HG03521 (cell line): ENCODE measurements around the gene LETMD1.
"Not testable (repeated sequence)": the region's sequence is repeated elsewhere in the genome, so short reads cannot be mapped to it uniquely, and the experiment has no call there.

Experiments
- ATAC-seq: cut with Tn5 transposase; IDR thresholded peaks from one replicate; pipeline ENCODE4 v1.9.1; 2021; ENCODE audit warnings: mild to moderate bottlenecking, moderate library complexity; ENCODE audit not compliant: unreplicated experiment

LETMD1 gene

GRCh38 chr12:51047655-51048540 is at the start of gene LETMD1:
Gene LETMD1 (plus strand): TSS chr12:51048327. CDS start chr12:51048357, 30 bp downstream.
- ATAC-seq: peak; percentile 95

GRCh38 chr12:50999093-50999492 is 49.0 kb upstream of the LETMD1 start:
- ATAC-seq: no peak

DNA sequence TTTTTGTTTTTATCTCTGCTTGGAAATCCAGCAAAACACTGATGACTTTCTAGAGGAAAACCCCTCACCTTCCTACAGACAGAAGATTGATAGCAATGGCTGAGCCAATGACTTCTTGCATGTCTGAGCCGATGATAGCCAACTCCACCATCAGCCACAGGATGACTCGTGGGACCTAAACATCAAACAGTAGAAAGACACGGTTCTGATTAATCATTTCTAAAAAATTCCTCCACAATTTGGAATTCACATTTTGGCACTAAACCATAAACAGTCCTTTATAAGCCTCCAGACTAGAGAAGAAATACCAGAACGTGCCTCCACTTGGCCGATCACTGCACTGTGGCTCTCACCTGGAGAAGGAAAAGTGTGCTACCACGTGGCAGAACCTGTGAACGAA is 47.9 kb upstream of the LETMD1 start:
- no peak for ATAC-seq

GRCh38 chr12:51001799-51002198 is 46.3 kb upstream of the LETMD1 start:
- no peak for ATAC-seq

DNA sequence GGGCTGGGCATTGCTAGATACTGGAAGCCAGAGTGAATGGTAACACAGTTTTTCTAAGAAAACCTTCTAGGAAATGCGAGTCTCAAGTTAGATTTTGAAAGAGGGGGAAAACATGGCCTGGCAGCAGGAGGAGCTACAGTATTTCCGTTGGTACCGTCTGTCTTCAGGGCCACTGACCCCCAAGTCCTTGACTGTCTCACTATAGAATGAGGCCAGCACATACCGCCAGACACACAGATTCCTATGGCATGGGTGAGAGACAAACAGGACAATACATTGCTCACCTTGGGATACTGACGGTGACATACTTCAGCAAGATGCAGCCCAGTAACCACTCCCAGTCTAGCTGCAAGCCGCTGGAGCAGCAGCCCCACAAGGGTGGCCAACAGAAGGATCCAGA is 43.6 kb upstream of the LETMD1 start:
- no peak for ATAC-seq

GRCh38 chr12:51005030-51005429 is 43.1 kb upstream of the LETMD1 start:
- no peak for ATAC-seq

DNA sequence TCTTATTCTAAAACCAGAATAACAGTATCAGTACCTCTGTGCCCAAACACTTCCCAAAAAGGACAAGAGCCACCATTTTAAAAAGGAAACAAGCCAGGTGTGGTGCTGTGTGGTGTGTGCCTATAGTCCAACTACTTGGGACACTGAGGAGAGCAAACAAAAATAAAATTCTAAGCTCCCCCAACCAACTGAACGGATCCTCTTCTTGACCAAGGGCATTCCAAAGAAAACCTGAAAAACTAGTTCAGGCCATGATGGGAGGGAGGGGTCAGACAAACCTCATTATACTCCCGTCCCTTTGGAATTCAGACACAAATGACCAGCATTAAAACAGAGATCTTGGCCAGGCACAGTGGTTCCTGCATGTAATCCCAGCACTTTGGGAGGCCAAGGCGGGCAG is 42.5 kb upstream of the LETMD1 start:
- ATAC-seq: no peak

GRCh38 chr12:51008329-51009055 is 39.6 kb upstream of the LETMD1 start:
- no peak for ATAC-seq

DNA sequence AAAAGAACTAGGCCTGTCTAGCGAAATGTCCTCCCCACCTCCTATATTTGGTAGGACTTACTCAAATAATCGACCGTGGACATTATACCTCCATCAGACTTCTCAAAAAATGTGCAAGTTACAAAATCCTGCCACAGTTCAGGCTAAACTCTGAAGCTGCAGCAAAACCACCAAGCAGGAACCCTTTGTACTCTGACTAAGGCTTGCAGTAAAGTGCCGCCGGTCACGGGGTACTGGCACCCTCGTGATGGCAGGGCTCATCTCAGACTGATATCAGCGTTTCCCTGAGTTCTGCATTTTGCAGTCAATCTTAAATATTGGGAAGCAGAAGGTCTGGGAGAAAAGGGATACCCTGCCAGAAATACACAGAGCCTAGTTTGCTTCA is 39.1 kb upstream of the LETMD1 start:
- ATAC-seq: no peak

DNA sequence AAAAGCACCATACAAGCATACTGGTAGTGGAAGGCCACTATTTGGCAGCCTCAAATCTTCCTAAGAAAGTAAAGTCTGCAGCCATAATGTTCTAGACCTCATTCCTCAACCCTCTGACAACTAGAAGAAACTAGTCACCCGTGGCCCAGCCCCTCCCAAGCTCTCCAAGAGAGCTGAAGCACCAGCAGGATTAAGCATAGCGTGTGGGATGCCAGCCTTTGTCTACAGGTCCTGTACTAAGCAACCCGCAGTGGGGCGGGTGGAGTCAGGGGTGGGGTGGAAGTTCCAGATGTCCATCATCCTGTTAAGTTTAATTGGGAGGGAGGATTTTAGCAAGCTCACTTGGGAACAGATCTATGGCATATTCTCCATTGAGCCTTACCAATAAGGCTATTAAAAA is 36.2 kb upstream of the LETMD1 start:
- no peak for ATAC-seq

DNA sequence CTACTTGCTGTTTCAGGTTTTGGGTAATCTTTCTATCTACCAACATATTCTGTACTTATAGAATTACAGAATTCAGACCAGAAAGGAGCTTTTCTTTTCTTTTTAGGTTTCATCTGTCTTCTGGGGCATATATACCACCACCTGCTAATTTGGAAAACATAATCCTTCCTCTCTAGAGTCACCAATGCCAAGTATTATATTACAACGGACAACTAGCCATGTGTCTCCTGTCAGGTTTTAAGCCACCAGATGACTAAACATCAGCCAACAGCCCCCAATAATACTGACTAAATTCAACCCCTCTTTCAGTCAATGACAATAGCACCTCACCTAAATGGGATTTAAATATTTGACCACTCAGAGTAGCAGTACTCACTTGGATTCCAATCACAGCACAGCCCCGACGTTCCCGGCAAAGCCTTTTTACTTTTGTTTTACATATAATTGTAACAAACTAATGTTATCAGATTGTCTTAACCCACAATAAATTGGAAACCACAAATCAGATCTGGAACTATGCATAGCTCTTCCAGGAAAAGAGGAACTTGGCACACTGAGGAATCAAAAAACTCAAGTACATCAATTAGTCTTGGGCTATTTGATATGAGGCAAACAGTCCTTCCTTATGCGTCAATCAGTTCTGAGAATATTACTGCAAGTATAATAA is 35.4 kb upstream of the LETMD1 start:
- no peak for ATAC-seq

GRCh38 chr12:51013441-51013840 is 34.7 kb upstream of the LETMD1 start:
- no peak for ATAC-seq

DNA sequence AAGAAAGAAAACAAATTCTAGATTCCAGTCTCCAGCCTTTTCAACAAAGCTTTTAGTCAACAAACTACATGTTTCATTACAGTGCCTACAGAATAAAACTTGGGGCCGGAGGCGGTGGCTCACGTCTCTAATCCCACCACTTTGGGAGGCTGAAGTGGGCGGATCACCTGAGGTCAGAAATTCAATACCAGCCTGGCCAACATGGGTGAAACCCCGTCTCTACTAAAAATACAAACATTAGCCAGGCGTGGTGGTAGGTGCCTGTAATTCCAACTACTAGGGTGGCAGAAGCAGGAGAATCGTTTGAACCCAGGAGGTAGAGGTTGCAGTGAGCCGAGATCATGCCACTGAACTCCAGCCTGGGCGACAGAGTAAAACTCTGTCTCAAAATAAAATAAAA is 33.7 kb upstream of the LETMD1 start:
- not testable (repeated sequence) for ATAC-seq

GRCh38 chr12:51017452-51017851 is 30.7 kb upstream of the LETMD1 start:
- ATAC-seq: no peak

- no peak for ATAC-seq
Observed at GRCh38 chr12:51018956-51019355, 29.2 kb upstream of the LETMD1 start.

GRCh38 chr12:51019927-51020326 is 28.2 kb upstream of the LETMD1 start:
- ATAC-seq: no peak

DNA sequence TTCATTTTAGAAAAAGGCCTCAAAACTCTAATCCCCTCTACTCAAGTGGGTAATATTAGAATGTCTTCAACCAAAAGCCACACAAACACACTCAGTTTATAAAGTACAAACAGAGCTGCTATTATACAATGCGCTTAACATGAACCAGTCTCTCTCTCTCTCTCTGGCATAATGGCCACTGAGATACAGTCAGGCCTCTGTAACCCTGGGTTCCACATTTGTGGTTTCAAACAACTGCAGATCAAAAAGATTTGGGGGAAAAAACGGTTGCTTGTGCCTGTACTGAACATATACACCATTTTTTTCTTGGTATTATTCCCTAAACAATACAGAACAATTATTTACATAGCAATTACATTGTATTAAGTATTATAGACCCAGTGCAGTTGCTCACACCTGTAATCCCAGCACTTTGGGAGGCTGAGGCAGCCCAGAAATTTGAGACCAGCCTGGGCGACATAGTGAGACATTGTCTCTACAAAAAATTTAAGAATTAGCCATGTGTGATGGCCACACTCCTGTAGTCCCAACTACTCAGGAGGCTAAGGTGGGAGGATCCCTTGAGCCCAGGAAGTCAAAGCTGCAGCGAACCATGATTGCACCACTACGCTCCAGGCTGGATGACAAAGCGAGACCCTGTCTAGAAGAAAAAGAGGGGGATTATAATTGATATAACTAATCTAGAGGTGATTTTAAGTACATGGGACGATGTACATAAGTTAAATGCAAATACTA is 27.5 kb upstream of the LETMD1 start:
- ATAC-seq: no peak

- ATAC-seq: no peak
Observed at GRCh38 chr12:51021694-51022093, 26.4 kb upstream of the LETMD1 start.

DNA sequence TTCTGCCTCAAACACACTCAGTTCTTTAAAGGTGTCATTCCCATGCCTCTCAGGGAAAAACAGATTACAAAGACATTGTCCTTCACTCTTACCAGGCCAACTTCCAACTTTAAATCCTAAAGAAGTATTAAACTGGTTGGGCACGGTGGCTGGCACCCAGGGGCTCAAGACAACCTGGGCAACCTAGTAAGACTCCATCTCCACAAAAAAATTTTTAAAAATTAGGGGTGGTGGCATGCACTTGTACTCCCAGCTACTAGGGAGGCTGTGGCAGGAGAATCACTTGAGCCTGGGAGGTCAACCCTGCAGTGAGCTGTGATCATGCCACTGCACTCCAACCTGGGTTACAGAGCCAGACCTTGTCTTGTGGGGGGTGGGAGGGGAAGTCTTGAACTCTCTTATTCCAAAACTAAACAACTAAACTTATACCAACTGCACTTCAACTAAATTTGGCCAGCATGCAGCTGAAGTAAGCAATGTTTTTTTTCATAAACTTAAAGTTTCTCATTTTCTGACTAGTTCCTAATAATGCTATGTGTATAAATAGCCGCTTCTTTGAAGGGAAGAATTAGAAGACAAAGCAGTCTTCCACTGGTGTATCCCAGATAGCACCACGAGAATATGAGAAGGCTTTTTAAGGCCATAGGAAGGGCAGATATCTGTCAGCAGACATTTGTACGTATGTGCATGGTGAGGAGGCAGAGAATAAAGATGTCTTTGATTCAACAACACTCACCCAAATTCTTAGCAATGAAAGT is 24.3 kb upstream of the LETMD1 start:
- no peak for ATAC-seq

DNA sequence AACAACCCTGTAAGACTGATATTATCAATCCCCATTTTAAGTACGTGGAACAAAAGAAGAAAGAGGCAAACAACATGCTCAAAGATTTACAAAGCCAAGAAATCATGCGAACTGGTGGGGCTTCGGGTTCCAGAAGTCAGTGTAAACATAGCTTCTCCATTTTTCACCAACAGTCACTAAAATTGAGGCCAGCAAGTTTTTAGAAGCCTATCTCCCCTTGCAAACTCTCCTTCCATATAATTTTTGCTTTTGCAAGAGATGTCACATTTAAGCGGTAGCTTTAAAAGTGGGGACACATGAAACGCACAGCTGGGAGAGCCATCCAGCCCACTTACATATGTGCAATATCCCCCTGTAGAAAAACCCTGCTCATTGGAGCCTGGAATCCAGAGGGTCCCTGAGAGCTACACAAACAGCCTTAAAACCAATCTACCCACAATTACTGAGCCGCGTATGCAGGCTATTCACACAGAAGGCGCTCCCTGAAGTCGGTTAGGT is 22.7 kb upstream of the LETMD1 start:
- ATAC-seq: no peak
